OCI-LY7 (cell line): Measurements from ENCODE around the gene HTR5A. TPM values are rescaled to one million over a fixed set of nuclear protein-coding genes. Genes with fewer than 3 reads are reported as not detected.

Experiments used
- BruUV-seq: library from RNA; stranded (reverse); fragments of 400-500 nt; replicated peaks from 2 replicates; lab custom pipeline; 2021; lab: Mats Ljungman, UMichigan
- CTCF ChIA-PET: fragments of 300-600 bp; sonication (Branson Sonifier 250); formaldehyde crosslinking; loops from one replicate; lab custom pipeline; 2022; ENCODE audit warnings: antibody characterized with exemption; ENCODE audit not compliant: unreplicated experiment; lab: Charles Lee
- POLR2A ChIA-PET: fragments of 300-600 bp; sonication (Branson Sonifier 250); formaldehyde crosslinking; loops from one replicate; lab custom pipeline; 2022; ENCODE audit warnings: antibody characterized with exemption; lab: Charles Lee
- DNase-seq: peaks from one replicate; pipeline ENCODE4 v3.0.0-alpha.2; 2015; ENCODE audit warnings: low spot score
- H2AFZ ChIP-seq: fragments of 200-600 bp; sonication (generic), shearing (Covaris generic); 2 replicates; pipeline ENCODE4 v1.6.1; 2014; ENCODE audit warnings: mild to moderate bottlenecking, antibody characterized with exemption, low read length, moderate library complexity
- H3K27ac ChIP-seq: fragments of 200-600 bp; sonication (generic); 2 replicates; pipeline ENCODE4 v1.5.1; 2014; ENCODE audit warnings: mixed run types, low read depth, mild to moderate bottlenecking, moderate library complexity, low read length, inconsistent platforms; ENCODE audit not compliant: poor library complexity, severe bottlenecking
- H3K36me3 ChIP-seq: fragments of 200-600 bp; sonication (generic); 2 replicates; pipeline ENCODE4 v1.6.1; 2014; ENCODE audit warnings: mild to moderate bottlenecking, antibody characterized with exemption, low read length, moderate library complexity, mixed read lengths; ENCODE audit not compliant: insufficient read depth
- H3K4me1 ChIP-seq: fragments of 200-600 bp; sonication (generic); 2 replicates; pipeline ENCODE4 v1.5.1; 2014; ENCODE audit warnings: mild to moderate bottlenecking, low read length; ENCODE audit not compliant: insufficient read depth, poor library complexity, severe bottlenecking
- H3K4me2 ChIP-seq: fragments of 200-600 bp; sonication (generic); 2 replicates; pipeline ENCODE4 v1.6.1; 2014; ENCODE audit warnings: mild to moderate bottlenecking, low read length
- H3K4me3 ChIP-seq: fragments of 200-600 bp; sonication (generic); 2 replicates; pipeline ENCODE4 v1.5.1; 2014; ENCODE audit warnings: mild to moderate bottlenecking, low read depth, low read length; ENCODE audit not compliant: poor library complexity, severe bottlenecking
- H3K79me2 ChIP-seq: fragments of 200-600 bp; sonication (generic); 2 replicates; pipeline ENCODE4 v1.6.1; 2016; ENCODE audit warnings: low read depth, mild to moderate bottlenecking, low read length, moderate library complexity, mixed read lengths; ENCODE audit not compliant: insufficient read depth
- H3K9me2 ChIP-seq: fragments of 200-600 bp; sonication (generic); 2 replicates; pipeline ENCODE4 v1.6.1; 2016; ENCODE audit warnings: mild to moderate bottlenecking, low read length, mixed read lengths; ENCODE audit not compliant: insufficient read depth
- H3K9me3 ChIP-seq: fragments of 200-600 bp; sonication (generic); 2 replicates; pipeline ENCODE4 v1.6.1; 2014; ENCODE audit warnings: mild to moderate bottlenecking, mixed run types, low read length, mixed read lengths
- H4K20me1 ChIP-seq: fragments of 200-600 bp; sonication (generic); 2 replicates; pipeline ENCODE4 v1.6.1; 2014; ENCODE audit warnings: mild to moderate bottlenecking, antibody characterized with exemption, low read length, moderate library complexity, mixed read lengths; ENCODE audit not compliant: insufficient read depth
- CTCF ChIP-seq: fragments of 200-600 bp; sonication (generic); conservative IDR thresholded peaks from 2 replicates; pipeline ENCODE4 v1.5.1; 2014; ENCODE audit warnings: mild to moderate bottlenecking, antibody characterized with exemption, low read length, moderate library complexity, mixed read lengths
- EZH2phosphoT487 ChIP-seq: fragments of 200-600 bp; sonication (generic); IDR thresholded peaks from 2 replicates; pipeline ENCODE4 v1.6.1; 2018; ENCODE audit warnings: low read depth, borderline replicate concordance, mild to moderate bottlenecking, mixed run types, antibody characterized with exemption, low read length, moderate library complexity, mixed read lengths
- intact Hi-C: fragments of 100-400 bp; cut with micrococcal nuclease; formaldehyde crosslinking; loops from one replicate; pipeline ENCODE4 v1.10.0; 2022; ENCODE audit not compliant: unreplicated experiment
- total RNA-seq, 2 experiments: library from RNA; depleted of rRNA in 1 of 2; stranded (reverse); fragments of >200 nt in 1 of 2; shearing (Covaris generic) in 1 of 2; gene quantifications; 2 replicates each; pipeline ENCODE4 v1.2.3, GENCODE V29; 2014 to 2022

The HTR5A gene
- total RNA-seq, 2 experiments from 2014 or later = not detected

- no peaks in the 10 kb centered on the region for H3K9me2 ChIP-seq
- H2AFZ ChIP-seq = no peak overlapping the region
- DNase-seq = no peak
- H3K4me3 ChIP-seq = no peak overlapping the region
- H3K9me3 ChIP-seq = no peaks in the 10 kb centered on the region
- H3K27ac ChIP-seq = no peak overlapping the region
- CTCF ChIA-PET = no interaction called here
- H3K4me1 ChIP-seq = no peaks in the 10 kb centered on the region
- H4K20me1 ChIP-seq = no peaks in the 10 kb centered on the region
- H3K4me2 ChIP-seq = no peak overlapping the region
- POLR2A ChIA-PET = no interaction called here
- H3K36me3 ChIP-seq = no peaks in the 10 kb centered on the region
- BruUV-seq = no TSS peak
- TF ChIP-seq EZH2phosphoT487 (no peak), CTCF (no peak)
- intact Hi-C loops = no loop called here
- H3K79me2 ChIP-seq = no peaks in the 10 kb centered on the region
Observed at GRCh38 chr7:155051355-155051754, 18.8 kb upstream of the HTR5A start.

GRCh38 chr7:155053002-155053401 is 17.1 kb upstream of the HTR5A start:
- Histone ChIP-seq H3K4me1 (no peaks in the 10 kb centered on the region), H3K27ac (no peak overlapping the region), H3K9me2 (no peaks in the 10 kb centered on the region), H3K4me2 (no peak overlapping the region), H3K36me3 (no peaks in the 10 kb centered on the region), H3K79me2 (no peaks in the 10 kb centered on the region), H2AFZ (no peak overlapping the region), H4K20me1 (no peaks in the 10 kb centered on the region), H3K9me3 (no peaks in the 10 kb centered on the region), H3K4me3 (no peak overlapping the region)
- no peak for TF ChIP-seq EZH2phosphoT487
- no peak for TF ChIP-seq CTCF
- intact Hi-C loops = no loop called here
- DNase-seq = no peak
- POLR2A ChIA-PET = no interaction called here
- CTCF ChIA-PET = no interaction called here
- BruUV-seq = no TSS peak

- BruUV-seq = no TSS peak
- ChIA-PET CTCF (no interaction called here), POLR2A (interaction anchor here (1.0 kb wide), 1 partner anchor 9 kb away, joined by 5 read pairs; no protein-coding TSS in a partner anchor)
- no peaks in the 10 kb centered on the region for H3K9me2 ChIP-seq
- TF ChIP-seq CTCF (no peak), EZH2phosphoT487 (no peak)
- intact Hi-C loops = no loop called here
- no peaks in the 10 kb centered on the region for H3K36me3 ChIP-seq
- DNase-seq = no peak
- no peaks in the 10 kb centered on the region for H3K79me2 ChIP-seq
- H3K4me2 ChIP-seq = no peak overlapping the region
- no peak overlapping the region for H2AFZ ChIP-seq
- H3K27ac ChIP-seq = no peak overlapping the region
- no peaks in the 10 kb centered on the region for H3K4me1 ChIP-seq
- no peaks in the 10 kb centered on the region for H3K9me3 ChIP-seq
- H3K4me3 ChIP-seq = no peak overlapping the region
- H4K20me1 ChIP-seq = no peaks in the 10 kb centered on the region
Observed at GRCh38 chr7:155054761-155055160, 15.4 kb upstream of the HTR5A start.
